ENCODE measurements around the gene FHIP2A.

DNA sequence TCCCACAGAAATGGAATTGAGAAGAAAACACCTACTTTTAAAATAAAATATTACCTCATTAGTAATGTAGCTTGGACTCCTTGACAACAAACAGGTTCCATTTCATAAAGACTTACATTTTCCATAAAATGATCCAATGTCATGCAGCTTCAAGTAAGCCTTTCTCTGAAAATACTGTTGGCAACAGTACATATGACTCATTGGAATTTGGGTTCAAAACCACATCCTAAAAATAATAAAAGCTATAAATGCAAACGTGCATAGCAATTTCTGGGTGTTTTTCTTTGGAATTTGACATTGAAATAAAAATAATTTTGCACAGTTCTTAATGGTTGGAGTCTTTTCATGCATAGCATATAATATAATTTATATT is 47.9 kb downstream of the FHIP2A start:
- TF ChIP-seq TAF1 (IDR thresholded peaks at IDR 0.05; ENCODE audit: low read depth) (no peak), RAD21 (IDR thresholded peaks at IDR 0.05; ENCODE audit: low read depth) (no peak), EP300 (IDR thresholded peaks at IDR 0.05; ENCODE audit: borderline replicate concordance) (no peak), CREB1 (IDR thresholded peaks at IDR 0.05; ENCODE audit: low read depth) (no peak)
- TF ChIP-seq, protein P1, sequence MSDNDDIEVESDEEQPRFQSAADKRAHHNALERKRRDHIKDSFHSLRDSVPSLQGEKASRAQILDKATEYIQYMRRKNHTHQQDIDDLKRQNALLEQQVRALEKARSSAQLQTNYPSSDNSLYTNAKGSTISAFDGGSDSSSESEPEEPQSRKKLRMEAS (IDR thresholded peaks at IDR 0.05), result no peak
- TF ChIP-seq, protein P2, sequence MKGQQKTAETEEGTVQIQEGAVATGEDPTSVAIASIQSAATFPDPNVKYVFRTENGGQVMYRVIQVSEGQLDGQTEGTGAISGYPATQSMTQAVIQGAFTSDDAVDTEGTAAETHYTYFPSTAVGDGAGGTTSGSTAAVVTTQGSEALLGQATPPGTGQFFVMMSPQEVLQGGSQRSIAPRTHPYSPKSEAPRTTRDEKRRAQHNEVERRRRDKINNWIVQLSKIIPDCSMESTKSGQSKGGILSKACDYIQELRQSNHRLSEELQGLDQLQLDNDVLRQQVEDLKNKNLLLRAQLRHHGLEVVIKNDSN (IDR thresholded peaks at IDR 0.05), result no peak
- TF ChIP-seq, protein P3, sequence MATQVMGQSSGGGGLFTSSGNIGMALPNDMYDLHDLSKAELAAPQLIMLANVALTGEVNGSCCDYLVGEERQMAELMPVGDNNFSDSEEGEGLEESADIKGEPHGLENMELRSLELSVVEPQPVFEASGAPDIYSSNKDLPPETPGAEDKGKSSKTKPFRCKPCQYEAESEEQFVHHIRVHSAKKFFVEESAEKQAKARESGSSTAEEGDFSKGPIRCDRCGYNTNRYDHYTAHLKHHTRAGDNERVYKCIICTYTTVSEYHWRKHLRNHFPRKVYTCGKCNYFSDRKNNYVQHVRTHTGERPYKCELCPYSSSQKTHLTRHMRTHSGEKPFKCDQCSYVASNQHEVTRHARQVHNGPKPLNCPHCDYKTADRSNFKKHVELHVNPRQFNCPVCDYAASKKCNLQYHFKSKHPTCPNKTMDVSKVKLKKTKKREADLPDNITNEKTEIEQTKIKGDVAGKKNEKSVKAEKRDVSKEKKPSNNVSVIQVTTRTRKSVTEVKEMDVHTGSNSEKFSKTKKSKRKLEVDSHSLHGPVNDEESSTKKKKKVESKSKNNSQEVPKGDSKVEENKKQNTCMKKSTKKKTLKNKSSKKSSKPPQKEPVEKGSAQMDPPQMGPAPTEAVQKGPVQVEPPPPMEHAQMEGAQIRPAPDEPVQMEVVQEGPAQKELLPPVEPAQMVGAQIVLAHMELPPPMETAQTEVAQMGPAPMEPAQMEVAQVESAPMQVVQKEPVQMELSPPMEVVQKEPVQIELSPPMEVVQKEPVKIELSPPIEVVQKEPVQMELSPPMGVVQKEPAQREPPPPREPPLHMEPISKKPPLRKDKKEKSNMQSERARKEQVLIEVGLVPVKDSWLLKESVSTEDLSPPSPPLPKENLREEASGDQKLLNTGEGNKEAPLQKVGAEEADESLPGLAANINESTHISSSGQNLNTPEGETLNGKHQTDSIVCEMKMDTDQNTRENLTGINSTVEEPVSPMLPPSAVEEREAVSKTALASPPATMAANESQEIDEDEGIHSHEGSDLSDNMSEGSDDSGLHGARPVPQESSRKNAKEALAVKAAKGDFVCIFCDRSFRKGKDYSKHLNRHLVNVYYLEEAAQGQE (IDR thresholded peaks at IDR 0.05; ENCODE audit: low read depth), result no peak

Data from Ishikawa (cell line).